COLO829 (cell line): Measurements from ENCODE around the gene FAM83G.
"Not testable (repeated sequence)": the region's sequence is repeated elsewhere in the genome, so short reads cannot be mapped to it uniquely, and the experiment has no call there.

Experiments
- DNase-seq: peaks from one replicate; pipeline ENCODE4 v3.0.0; 2012; ENCODE audit warnings: low spot score

FAM83G gene

GRCh38 chr17:18951941-18952842, 52.4 kb downstream of the FAM83G start, which contains the start of gene SLC5A10:
SLC5A10 (plus strand) TSS chr17:18952165; CDS start chr17:18952206, 41 bp downstream.
- no peak for DNase-seq

- no peak for DNase-seq
Measured at GRCh38 chr17:18950944-18951905, 53.3 kb downstream of the FAM83G start.

GRCh38 chr17:18950346-18950745, 54.2 kb downstream of the FAM83G start:
- DNase-seq = no peak

GRCh38 chr17:18949566-18949965, 55.0 kb downstream of the FAM83G start:
- DNase-seq = no peak

- DNase-seq = no peak
Measured at GRCh38 chr17:18948476-18949006, 56.0 kb downstream of the FAM83G start.

GRCh38 chr17:18947866-18948265, 56.7 kb downstream of the FAM83G start:
- no peak for DNase-seq

- DNase-seq = no peak
Measured at GRCh38 chr17:18946536-18946935, 58.0 kb downstream of the FAM83G start.

GRCh38 chr17:18944646-18945045, 59.9 kb downstream of the FAM83G start:
- no peak for DNase-seq

- DNase-seq = no peak
Measured at GRCh38 chr17:18938692-18939023, 65.9 kb downstream of the FAM83G start.

- DNase-seq = no peak
Measured at GRCh38 chr17:18937981-18938691, 66.4 kb downstream of the FAM83G start.

- DNase-seq = no peak
Measured at GRCh38 chr17:18933102-18934058, 71.2 kb downstream of the FAM83G start.

GRCh38 chr17:18932360-18933055, 72.1 kb downstream of the FAM83G start:
- DNase-seq = no peak

GRCh38 chr17:18928628-18929125, 75.9 kb downstream of the FAM83G start:
- no peak for DNase-seq

GRCh38 chr17:18925187-18925586, 79.4 kb downstream of the FAM83G start:
- DNase-seq = no peak

- DNase-seq = not testable (repeated sequence)
Measured at GRCh38 chr17:18922596-18922995, 82.0 kb downstream of the FAM83G start.

- DNase-seq = peak; percentile 35
Measured at GRCh38 chr17:18921912-18922451, 82.6 kb downstream of the FAM83G start.

- no peak for DNase-seq
Measured at GRCh38 chr17:18921485-18921884, 83.1 kb downstream of the FAM83G start.

GRCh38 chr17:18920911-18921441, 83.6 kb downstream of the FAM83G start:
- DNase-seq = peak; percentile 40

GRCh38 chr17:18919963-18920362, 84.6 kb downstream of the FAM83G start:
- no peak for DNase-seq
